Activated T-helper 1 cell treated with anti-CD3 and anti-CD28 coated beads, Interleukin-2, amount 50 U/mL, for 16 hours (primary cell): ENCODE results near the gene COG7.
"Not testable (repeated sequence)": the region's sequence is repeated elsewhere in the genome, so short reads cannot be mapped to it uniquely, and the experiment has no call there.

Source experiments
- DNase-seq, 2 donors: peaks; one replicate each; pipeline ENCODE4 v3.0.0-alpha.2; 2020; ENCODE audit warnings: low read depth in 1 of 2, low spot score in 1 of 2

The COG7 gene

DNA sequence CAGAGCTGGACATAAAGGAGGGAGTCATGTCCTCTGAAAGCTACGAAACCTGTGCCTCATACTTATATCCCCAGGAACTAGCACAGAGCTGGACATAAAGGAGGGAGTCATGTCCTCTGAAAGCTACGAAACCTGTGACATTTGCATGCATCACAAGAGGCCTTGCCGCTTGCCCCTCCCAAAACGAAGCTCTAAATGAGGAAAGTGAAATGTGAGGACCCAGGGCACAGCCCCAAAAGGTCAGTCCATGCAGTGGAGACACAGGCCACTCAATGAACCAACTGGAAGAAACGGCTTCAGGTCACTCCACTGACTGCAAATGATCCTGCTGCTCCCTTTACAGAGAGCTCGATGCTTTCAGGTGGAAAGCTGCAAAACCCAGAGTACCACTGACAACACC, 38.3 kb downstream of the COG7 start:
- DNase-seq = no peak

DNA sequence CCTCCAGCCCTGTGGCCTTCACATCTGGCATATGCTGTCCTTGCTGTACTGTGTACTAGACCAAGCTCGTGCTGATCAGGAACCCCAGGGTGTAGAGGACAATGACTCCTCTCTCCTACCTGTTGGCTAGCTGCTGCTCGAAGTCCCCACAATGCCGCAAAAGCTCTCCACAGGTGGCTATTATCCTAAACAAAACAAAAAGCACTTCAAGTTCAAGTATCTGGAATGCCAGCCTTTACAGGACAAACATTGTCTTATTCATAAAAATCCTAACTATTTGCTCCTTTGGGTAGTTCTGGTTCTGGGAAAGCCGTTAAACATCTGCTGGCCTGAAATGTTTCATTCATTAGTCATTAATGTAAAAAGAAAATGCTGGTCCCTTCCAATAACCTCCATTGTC, 42.8 kb downstream of the COG7 start:
- DNase-seq = no peak

DNA sequence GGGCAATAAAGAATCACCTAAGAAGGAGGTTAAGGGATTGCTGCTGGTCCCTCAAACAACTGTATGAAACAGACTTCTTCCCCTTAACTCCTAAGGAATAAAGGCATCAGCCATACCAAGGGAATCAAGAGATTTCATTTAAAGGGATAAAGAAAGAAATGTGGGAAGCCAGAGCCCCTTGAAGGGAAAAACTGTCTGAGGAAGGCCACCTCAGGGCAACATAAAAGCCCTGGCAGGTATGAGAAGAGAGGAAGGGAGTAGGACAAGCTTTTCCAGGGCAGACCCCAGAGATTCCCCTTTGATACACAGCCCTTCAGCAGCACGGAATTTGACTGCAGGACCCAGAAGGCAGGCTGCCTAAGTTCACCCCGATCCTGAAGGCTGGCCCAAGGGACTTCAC, 43.5 kb downstream of the COG7 start:
- no peak for DNase-seq

DNA sequence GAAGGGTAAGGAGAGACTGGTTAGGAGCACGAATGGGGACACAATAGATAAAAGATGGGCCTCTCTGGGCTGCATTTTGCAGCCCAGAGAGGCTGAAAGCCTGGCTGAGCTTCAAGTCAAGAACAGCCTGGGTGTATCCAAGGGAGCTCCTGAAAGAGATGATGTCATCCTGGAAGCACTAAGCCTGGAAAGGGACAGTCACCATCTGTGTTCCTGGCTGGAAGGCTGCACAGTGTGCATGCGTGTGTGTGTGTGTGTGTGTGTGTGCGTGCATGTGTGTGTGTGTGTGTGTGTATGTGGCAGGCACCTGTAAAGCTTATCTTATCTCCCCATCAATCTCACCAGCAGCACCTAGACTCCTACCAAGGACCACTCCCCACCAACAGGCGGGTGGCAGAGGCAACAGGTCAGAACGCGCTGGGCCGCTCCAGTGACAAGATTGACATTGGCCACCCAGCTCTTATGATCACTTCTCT, 44.1 kb downstream of the COG7 start:
- no peak for DNase-seq

DNA sequence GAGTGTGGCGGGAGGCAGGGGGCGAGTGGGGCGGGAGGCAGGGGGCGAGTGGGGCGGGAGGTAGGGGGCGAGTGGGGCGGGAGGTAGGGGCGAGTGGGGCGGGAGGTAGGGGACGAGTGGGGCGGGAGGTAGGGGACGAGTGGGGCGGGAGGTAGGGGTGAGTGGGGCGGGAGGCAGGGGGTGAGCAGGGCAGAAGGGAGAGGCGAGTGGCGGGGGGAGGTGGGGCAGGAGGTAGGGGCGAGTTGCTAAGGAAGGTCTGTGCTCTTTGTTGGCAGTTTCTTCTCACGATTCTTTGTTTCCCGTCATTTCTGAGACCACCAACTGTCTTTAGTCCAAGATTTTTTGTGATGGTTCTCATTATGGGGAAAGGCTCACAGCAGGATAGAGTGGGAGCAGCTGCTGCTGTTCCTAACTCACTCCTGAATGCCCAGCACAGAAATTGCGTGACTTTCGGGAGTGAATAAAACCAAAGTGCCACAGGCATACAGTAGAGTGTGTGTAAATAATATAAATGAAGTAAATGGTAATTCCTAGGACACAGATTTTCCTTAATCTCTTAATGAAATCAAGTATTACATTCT, 44.7 kb downstream of the COG7 start:
- no peak for DNase-seq

DNA sequence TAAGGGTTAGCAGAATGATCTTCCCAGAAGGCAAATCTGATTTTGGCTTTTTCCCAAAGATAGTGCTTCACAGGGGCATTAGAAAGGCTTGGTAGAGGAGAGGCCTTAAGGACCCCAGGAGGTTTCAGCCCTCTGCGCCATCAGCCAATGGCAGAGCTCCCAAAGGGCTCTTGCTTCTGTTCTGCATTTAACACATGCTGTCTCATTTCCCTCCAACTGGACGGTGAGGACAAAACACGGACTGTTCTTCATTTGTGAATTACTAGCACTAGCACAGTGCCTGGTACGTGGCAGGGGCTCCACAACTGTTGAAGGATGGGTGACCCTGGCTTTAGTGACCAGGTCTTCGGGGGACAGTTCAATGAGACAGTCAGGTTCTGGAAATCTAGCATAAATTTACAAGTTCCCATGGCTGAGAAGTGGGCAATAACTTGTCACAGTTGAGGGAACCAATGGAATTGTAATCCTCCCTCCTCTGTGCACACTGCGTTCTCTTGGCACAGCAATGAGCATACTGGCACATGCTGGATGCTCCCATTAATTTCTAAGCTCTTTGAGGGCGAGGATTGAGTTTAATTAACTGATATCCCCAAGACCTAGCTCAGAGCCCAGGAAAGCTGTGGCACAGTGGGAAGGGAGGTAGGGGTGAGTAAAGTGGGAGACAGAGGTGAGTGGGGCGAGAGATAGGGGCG, 45.4 kb downstream of the COG7 start:
- DNase-seq = no peak

DNA sequence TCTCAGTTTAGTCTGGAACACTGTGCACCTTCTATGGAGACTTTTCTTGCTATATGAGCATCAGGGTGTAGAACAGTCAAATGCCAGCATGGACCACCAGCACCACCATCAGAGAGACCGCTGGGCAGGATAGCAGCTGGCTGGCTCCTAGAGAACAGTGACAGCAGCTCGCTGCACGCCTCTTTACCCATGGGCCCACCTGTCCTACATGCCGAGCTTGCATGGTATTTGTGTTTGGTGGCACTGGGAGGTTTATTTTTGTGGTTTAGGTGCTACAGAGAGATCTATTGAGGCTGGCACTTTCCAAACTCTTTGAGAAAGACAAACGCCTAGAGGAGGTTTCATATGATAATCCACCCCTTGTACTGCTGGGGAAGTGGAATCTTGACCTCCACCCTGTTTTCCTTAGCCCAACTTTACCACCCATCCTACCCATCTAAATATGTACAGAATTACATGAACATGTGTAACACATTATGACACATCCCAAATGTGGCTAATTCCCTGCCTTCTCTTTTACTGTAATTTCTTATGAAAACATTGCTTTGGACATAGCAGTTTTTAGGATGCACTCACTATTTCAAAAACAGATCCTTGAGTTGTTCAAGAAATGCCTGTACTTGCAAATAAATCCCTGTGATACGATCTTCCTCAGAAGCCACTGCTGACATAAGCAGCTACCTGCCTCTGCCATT, 46.3 kb downstream of the COG7 start:
- no peak for DNase-seq

DNA sequence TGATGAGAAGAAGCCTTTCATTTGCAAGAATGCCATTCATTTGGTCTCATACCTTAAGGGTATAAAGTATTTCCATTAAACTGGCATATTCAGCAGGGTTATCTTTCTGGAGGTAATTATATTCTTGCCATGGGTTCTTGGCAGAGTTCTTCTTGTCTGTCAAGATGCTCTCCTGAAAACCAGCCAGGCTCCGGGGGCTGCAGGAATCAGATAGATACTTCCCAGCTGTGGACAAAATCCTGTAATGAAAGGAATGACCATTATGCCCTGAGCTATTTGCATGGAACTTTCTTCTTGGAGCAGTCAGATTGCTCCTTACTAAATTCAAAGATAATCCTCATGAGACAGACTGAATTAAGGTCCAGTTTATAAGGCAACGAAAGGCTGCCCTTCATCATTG, 47.0 kb downstream of the COG7 start:
- DNase-seq = no peak

DNA sequence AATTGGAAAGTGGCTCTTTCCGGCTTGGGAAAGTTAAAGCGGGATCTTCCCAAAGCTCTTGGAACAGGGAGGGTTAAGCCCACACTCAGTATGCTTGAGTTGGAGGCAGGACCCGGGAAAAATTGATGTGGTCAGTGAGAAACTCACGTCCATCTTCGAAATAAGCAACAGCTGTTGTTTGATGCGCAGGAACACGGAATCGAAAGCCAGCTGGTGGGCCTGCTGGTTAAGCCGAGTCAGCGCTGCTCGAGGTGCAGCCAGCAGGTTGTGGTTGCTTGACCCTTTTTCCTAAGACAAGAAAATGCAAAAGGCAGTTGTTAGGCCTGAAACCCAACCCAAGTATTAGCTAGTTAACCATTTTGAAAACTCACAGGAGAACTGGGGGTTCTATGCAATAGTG, 49.4 kb downstream of the COG7 start:
- DNase-seq = no peak

DNA sequence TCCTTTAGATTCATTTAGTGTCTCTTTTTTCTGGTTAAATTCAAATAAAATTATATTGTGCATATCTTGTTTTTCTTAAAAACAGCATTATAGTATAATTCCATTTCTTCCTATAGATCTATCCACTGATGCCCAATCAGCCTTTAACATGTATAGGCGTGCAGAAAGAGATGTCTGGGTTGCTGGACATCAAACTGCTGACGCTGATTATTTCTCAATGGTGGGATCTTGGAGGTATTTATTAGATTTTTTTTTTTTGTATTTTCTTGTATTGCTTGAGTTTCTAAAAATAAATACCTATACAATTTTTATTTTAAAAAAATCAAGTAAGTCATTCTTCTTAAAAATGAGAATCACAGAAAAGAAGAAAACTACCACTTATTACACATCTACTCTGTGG, 50.9 kb downstream of the COG7 start:
- DNase-seq = no peak

DNA sequence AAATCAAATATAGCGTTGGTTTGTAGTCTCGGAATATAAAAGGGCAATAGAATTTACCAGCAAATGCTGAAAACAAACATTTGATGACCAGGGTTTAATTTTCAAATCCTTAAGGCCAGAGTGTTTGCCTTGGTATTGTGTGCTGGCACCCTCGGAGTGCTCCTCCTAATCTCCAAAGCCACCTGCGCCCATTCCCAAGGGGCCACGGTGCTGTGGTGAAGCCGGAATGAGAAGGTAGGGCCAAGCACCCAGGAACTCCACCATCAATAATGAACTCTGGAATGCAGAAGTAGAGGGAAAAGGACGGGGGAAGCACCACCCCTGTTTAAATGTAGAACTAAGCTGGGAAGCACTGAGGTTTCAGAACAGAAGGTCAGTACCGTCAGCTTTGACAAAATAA, 51.9 kb downstream of the COG7 start:
- DNase-seq = no peak

DNA sequence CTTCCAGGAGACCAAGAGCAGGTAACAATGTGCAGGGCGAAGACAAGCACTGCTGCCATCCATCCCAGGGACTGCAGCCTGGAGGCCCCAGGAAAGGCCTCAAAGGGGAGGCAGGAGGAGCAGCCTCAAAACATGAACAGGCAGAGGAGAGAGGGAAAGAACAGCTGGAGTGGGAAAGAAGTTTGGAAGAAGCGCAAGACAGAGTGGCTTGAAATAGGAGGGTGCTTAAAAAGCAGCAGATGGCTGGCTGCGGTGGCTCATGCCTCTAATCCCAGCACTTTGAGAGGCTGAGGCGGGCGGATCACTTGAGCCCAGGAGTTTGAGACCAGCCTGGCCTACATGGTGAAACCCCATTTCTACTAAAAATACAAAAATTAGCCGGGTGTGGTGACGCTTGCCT, 52.5 kb downstream of the COG7 start:
- not testable (repeated sequence) for DNase-seq

DNA sequence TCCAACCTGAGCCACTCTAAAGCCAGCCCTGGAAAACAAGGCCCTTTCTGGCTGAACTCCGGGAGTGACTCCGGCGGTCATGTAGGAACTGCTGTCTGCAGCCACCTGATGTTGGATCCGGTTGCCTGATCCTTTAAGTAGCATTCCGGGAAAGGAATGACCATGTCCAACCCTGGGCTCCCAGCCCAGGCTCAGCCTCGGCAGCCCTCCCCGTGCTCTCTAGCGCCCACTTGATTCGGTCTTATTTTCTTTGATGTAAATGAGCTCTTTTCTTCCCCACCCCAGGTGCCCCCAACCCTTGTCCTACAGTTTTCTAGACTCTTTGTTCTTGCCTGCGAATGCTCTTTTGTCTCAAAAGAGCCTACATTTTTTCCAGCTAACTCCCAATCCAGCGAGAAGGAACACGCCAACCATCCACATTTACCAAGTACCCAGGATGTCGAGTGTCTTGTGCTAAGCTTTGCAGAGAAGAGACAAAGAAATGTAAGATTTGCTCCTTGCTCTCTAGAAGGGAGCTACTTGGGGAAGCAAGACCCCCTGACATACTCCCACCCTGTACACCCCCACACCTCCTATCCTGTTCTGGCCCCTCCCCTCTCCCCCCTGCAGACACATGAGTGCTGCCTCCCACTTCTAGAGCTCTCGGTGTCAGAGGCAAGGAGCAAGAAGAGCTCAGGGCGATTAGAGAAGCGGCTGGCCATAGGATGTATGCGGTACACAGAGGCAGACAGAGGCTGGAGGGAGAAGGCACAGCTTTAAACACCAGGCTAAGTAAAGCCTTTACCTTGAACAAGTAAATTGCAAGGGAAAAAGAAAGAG, 53.8 kb downstream of the COG7 start:
- no peak for DNase-seq

DNA sequence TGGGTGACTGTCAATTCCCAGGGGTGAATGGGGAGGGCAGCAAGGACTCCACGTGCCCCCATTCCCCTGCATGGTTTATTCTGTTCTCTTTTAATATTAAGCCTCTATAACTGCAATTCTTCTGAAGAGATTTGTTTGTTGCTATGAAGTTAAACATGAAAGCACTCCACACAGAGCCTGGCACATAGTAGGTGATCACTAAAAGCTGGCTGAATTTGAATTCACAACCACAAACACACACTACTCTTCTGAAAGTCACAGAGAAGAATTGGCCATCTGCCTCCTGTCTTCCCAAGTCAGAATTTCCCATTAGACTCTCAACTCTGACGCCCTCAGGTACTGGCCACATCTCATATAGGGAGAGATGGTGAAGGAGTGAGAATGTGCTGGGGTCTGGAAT, 55.5 kb downstream of the COG7 start:
- DNase-seq = no peak

DNA sequence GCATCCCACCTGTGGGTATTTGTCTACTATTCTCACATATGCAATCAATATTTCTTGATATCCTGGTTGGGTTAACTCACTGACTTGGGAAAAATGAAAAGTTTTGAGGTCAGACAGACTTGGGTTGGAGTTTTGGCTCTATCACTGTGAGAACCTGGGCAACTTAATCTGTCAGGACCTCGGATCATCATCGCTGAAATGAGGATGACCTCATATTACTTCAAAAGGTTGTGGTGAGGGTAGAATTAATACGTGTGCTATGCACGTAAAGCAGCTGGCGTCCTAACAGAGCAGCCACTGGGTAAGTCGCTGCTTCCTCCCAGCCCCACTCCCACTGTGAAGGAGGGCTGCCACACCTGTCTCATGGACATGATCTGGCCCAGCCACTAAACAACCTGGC, 57.3 kb downstream of the COG7 start:
- no peak for DNase-seq

DNA sequence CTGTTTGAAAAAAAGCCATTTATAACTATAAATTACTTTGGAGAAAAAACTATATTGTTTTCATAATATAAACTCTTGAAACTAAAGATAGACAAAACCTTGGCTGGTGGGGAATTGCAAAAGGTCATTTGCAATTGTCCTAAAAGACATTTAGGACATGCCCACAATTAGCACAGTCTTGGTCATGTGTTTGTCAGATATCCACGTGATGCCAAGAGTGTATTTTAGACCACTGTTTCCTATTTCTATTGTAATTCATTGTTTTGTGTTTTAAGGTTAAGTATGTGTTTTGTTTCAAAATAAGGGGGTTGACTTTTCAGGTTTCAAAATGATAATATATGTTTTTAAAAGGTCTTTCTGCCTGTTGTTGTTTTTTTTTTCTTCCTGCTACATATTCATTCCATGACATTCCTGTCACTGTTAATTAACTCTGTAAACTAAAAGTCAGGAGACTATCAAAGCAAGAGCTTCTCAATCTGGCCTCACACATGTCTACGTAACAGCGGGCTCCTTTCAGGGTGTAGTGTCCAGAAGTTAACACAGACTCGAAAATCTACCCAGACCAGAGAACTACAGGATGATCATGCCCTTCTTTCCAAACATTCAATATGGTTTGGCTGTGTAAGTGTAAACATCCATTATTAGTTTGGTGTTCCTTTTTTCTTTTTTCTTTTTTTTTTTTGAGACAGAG, 58.7 kb downstream of the COG7 start:
- no peak for DNase-seq

DNA sequence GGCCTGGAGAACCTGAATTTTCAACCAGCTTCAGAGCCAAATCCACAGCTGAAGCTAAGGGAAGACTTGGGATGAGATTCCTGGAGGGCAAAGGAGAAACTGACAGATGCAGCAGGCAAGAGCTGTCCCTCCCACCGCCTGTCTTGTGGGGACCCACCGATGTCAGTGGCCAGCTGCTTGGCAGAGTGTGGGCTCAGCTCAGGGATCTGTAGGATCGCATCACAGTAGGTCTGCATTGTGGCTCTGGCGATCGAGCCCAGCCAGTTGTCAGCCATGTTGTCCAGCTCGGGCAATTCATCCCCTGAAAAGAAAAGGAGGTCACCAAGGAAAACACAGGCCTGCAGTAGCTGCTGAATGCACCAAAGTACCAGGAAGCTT, 60.8 kb downstream of the COG7 start:
- DNase-seq = no peak

DNA sequence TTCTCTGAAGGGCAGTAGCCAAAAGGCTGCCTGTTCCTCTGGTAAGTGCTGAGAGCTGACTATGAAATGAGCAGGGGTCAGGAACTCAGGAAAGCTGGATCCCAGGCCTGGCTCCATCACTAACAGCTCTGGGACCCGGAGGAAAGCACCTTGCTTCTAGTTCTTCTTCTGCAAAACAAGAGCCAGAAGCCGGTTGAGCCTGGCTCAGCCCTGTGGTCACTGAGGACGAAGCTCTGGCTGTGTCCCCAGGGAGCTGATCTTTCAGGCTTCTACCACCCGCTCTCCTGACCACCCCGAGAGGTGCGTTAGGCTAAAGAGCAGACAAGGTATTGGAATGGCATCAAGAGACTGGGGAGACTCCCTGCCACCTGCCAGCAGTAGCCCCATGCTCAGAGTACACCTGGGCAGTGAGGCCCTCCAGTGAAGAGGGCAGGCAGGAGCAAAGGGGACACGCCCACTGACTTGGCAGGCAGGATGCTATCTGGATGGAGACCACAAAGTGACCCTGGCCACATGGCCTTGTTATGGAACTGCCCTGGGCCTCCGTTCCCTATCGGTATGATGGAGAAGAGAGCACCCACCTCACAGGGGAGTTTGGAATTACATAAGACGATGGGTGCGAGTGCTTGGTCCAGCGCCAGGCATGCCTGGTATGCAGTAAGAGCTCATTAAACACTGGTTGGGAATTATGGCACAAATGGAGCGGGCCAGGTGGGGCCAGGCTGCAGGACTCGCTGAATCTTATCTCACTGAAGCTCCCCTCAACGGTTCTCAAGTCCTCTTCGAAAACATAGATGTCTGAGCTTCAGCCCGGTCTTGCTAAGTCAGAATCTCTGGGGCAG, 61.4 kb downstream of the COG7 start:
- no peak for DNase-seq

DNA sequence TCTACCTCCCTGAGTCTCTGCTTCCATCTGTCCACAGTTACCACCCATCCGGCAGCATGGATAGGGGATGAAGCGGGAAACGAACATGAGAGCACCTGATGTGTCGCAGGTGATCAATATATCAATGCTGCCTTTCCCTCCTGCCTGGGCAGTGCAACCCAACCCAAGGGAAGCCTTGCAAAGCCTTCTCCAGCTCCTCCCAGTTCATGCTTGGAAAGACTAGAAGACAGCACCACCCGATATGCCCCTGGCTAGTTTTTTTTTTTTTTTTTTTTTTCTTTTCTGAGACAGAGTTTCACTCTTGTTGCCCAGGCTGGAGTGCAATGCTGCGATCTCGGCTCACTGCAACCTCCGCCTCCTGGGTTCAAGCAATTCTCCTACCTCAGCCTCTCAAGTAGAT, 63.1 kb downstream of the COG7 start:
- not testable (repeated sequence) for DNase-seq

DNA sequence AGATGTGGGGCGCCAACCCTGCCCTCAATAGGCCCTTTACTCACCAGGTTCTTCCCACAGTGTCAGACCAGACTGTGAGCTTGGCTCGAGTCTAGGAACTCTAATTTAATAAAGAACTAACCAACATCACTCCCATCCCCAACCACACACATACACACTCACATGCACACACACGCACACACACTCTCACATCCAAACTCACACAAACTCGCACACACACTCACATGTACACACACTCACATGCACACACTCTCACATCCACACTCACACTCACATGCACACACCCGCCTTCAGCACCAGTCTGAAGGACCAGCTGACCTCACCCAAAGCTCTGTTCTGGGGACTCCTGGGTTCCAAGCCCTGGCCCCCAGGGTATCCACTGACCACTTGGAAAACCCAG, 63.8 kb downstream of the COG7 start:
- DNase-seq = no peak
